Stimulated activated CD4-positive, alpha-beta T cell treated with anti-CD3 and anti-CD28 coated beads, Interleukin-1b, Interleukin-23, amount 100 ng/mL, for 4 hours (primary cell): ENCODE results near the gene NRAP.

ENCODE experiments used
- DNase-seq, 2 donors: peaks; one replicate each; pipeline ENCODE4 v3.0.0-alpha.2; 2020; ENCODE audit warnings: low read depth in 2 of 2

The NRAP gene

DNA sequence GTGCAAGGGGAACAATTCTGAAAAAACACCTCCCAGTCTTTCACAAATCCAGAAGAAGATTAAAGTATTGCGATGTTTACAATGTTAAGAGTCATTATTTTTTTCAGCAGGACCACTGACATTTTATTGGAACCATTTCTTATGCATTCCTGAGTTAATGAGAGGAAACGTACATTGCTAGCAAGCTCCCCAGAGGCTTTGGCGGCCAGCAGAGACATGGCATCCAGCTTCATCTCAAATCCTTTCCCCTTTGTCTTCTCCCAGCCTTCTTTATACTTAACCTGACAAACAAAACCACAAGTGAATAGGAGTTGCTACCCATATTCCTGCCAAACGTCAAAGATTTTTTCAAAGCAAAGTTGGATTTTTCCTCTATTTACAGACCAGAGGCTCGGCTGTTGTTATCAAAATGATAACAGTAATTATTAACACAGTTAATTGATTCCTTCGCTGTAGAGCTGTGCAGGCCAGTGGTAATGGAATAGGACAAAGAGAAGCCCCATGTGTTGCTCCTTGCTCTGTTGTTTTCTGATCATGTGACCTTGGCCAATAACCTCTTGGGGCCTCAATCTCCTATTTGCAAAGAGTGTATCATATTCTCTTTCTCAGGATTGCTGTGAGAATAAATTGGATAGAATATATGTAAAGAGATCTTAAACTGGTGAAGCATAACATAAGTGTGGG, 32.0 kb downstream of the NRAP start:
- DNase-seq: no peak

DNA sequence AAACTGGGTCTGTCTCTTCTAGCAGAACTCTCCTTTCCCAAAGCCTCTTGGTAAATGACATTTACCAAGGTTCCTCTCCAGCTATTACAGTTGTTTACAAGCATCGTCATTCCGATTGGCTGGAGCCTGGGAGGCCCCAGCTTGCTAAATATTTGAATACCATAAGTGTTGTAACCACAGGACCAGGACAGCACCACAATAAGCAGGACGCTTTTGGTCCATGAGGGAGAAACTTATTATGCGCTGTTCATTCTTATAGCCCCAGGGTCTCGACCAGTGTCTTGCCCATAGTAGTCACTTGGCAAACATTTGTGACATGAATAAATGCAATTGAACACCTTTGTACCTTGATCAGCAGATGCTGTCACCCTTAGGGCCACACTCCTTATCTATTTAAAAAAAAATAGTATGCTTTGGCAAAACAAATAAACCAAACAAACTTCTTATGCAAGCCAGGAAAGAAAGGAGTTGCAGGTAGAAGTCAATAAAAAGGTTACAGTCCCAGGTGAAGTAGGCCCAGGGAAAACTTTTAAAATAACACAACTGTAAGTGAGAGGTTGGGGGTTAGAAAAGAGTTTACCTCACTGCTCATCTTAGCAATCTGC, 32.8 kb downstream of the NRAP start:
- DNase-seq: no peak

DNA sequence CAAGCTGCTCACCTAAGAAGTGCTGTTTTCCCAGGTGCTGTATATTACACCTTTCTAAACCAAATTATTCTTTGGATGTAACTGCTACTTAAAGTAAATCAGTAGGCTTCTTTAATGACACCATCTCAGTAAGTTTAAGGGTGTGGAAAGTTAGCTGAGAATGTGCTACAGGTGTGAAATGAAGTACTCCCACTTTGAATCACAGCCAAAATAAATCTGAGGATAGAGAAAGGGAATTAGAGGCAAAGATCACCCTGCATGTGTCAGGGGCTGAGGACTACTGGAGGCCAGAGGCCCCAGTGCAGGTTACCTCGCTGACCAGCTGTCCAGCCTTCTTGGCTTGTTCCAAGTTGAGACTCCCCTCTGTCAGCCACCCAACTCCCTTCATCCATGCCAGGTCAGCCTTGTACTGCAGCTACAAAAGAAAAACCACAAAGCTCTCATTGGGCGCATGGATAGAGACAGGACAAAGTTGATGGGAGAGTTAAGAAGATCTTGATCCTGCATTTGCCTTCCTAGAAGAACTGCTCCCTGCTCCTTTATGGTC, 35.2 kb downstream of the NRAP start:
- no peak for DNase-seq

DNA sequence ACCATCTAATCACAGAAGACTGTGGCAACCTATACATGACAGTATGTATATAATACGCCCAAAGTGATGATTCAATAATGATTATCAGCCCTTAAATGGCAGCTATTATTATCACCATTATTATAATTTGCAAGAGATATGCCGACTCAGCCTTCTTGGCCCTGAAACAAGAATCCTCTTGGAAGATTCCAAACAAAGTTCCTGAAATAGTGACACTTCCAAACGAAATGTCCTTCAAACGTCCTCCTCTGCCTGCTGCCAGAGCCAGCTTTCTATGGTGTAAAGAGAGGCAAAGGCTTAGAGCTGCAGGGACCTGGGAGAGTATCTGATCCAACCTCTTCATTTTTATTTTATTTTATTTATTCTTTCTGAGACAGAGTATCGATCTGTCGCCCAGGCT, 36.0 kb downstream of the NRAP start:
- DNase-seq: no peak

DNA sequence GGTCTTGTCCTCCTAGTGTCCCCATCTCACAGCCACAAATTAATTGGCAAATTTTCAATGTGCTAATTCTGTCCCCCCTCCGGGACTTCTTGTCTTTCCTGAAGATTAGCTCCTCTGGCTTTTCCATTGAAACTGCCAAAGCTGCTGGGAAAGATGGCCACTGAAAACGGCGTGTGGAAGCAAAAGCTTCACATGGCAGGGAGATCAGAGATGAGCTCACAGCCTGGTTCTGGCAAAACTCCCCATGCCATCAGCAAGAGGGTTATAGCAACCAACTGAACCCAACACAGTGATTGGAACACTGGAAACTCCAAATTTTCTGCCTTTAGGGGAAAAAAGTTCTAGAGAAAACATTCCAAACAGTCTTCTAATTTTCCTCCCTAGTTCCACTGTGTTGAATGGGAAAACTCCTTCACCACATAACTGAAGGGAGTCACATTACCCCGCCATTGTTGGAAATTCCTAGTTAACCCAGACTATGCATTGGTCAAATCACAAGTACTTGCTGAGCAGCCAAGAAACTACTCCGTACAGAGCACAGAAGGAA, 37.0 kb downstream of the NRAP start:
- DNase-seq: no peak

DNA sequence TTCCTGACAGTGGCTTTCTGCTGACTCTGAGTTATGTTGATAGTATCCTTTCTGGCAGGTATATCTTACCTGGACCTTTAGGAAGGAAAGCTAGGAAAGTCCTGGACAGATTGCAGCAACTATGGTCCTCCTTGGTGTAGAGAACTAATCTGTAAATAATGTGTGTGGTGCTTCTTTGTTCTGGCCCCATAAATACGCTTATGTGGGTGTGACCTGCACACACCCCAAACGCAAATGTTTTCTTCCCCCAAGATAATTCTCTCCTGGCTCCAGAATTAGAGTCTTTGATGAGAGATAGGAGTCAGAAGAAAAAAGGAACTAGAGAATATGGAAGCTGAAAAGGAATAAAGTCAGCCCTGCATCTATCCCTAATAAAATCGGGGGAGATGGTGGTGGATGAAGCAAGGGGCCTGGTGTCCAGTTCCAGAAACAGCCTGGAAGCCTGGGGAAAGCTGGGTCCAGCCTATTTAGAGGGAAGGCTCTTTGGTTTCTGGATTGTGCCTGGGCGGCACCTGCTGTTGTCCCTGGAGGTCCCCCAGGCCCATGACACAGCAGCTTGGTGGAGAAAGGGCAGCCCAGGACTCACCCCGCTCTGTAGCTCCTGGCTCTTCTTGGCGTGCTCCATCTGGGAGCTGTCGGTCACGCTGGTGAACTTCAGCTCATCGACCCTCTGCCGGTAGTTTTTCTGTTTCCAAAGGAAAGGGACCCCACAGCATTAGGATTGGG, 38.2 kb downstream of the NRAP start:
- no peak for DNase-seq

DNA sequence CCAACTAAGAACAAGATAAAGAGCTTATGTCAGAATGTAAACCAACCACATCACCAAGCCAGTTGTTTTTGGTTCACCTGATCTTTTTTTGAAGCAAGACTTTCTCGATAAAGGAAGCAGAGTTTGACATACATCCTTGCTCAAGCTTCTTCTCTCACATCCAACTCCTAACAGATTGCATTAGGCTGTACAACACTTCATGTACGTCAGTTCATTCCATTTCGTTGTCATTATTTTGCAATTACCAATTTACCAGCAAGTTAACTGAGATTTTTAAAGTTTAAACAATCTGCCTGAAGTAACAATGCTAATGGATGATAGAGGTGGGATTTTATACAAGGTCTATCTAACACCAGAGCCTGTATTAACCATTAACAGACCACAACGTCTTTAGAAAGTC, 41.0 kb downstream of the NRAP start:
- DNase-seq: no peak

DNA sequence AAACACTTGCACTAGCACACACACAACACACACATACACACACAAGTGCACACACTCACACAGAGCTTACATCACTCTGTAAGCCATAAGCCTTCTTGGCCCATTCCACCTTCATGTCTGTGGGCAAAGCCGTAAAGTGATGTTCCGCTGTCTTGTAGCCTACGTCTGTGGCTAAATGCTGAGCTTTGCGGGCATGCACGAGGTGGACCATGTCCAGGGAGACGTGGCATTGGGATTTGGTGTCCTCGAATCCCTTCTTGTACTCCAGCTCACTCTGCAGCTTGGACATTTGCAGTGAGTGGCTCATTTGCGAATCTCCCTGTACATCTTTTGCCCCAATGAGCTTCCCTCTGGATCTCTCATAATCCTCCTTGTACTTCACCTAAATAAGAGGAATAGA, 42.0 kb downstream of the NRAP start:
- DNase-seq: no peak

DNA sequence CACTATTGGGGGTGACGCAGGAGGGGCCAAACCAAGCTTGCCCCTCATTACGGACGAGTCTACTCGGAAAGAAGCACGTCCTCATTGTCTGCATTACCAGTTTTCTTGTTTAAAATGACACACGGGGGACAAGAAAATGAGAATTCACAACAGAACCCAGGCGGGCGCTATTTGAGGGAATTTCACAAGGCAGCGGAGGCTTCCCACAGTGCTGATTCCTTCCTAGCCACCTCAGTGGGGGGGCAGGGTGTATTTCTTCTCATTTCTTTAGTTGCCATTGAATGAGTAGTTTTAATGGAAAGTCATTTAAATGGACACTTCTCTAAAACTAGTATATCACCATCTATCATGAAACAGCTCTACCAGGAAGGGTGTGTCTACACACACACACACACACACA, 42.9 kb downstream of the NRAP start:
- no peak for DNase-seq

DNA sequence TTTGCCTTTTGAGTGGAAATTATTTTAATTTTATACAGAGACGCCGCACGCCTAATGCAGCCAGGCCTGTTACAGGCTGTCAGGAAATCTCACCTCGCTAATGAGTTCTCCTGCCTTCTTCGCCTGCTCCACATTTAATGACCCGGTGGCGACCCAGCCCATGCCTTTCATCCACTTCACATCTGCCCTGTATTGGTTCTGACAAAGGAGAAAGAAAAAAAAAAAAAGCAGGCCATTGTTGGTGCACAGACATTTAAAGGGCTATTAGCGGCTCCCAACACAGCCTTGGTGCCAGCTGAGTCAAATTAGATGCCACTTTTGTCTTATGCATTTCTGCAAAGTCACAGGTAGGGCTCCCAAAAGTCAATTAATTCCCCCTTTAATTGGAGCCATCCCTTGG, 43.3 kb downstream of the NRAP start:
- no peak for DNase-seq

DNA sequence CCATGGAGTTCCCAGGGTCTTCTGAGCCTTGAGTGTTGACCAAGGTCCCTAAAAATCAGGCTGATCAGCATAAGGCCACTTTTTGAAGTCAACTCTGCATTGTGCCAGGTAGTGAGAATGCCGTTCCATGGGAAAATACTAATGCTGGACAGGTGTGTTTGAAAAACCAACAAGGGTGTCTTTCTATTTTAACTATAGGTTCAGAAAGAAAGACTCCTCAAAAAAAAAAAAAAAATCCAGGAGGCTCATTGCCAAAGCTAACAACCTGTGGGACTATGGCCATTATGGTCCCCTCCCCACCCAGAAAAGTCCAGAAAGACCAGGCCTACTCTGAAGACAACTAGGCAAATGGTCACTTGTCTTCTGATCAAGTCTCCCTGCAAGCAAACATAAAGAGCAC, 44.4 kb downstream of the NRAP start:
- DNase-seq: no peak

DNA sequence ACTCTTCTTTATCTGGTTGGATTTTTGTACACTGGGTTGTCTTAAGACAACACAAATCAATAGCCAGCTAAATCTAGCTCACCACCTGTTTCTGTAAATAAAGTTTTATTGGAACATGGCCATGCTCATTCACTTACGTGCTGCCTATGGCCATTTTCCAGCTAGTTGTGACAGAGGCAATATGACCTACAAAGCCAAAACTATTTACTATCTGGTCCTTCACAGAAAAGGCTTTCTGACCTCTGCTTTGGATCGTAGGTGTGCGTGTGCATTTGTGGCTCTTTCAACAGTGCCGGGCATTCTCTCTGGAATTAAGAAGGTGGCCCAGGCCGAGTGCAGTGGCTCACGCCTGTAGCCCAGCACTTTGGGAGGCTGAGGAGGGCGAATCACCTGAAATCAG, 45.5 kb downstream of the NRAP start:
- DNase-seq: no peak

DNA sequence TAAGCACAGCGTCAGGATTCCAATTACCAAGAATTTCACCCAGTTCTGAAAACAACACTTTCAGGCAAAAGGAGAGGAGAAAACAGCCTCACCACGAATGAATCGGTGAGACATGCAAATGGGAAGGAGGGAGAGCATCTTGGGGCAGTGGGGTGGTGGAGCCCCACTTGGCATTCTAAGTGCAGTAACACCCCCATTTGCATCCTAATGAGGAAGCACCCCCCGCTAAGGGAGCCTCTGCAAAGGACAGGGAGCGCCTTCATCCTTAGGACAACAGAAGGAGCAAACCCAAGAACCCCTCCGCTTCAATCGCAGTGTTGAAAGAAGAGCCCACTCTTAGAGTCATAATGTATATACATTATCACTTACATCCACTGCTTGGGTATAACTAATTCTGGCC, 46.8 kb downstream of the NRAP start:
- no peak for DNase-seq

DNA sequence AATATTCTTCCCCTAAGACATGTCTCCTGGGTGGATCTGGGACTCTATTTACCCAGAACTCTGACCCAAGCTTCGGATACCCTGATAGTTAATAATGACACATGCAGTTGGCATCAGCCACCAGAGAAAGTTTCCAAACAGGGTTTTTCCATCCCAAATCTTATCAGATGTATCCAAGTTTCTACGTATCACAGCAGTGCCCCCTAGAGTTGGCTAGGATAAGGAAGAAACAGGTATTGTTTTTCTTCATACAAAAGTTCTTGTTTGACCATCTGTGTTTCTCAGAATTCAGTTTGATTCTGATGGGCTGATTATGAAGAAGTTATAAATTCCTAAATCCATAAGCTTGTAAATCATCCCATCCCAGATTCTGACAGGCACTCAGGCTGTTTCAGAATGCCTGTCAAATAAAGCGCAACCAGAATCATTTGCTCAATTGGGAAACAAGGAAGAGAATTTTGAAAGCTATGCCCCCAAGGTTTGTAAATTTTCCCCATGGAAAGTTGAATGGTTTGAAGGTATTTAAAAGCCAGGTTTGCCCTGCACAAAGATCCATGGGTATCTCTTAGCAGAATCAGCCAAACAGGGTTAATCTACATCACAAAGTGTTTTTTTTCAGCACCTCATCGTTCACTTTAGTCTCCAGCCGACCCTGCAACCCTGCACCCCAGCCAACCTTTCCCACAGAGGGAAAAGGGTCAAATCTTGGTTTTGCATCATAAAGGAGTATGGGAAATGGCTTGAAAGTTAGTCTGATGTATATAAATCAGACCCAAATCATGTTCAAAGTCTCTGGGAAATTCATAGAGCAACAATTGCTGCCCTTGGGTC, 47.4 kb downstream of the NRAP start:
- no peak for DNase-seq

DNA sequence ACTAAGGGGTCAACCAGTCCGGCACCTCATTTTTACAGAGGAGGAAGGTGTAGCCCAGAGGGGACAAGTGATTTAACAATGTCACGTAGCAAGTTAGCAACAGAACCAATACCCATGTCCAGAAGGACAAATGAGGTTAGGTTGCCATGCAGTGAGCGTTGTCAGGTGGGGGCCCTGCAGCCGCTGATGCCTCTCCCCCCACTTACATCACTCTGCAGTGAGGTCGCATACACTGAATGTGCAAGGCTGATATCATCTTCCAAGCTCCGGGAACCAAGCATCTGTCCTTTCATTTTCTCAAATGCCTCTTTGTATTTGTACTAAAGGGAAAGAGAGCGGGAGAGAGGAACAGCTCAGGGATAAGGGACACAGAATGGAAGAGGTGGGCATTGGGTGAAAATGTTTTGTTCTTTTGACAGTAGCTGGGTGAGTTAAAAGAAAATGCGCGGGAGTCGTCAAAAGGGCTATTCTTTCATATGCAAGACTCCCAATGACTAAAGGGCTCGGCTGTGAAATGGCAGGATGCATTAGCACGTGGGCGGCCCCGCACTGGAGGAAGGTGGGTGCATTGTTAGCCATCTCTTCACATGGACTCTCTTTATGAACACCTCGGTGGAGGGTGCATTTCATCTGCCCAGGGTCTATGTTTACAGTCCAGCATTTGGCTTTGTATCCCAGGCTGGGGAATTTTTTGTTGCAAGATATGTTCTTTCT, 49.7 kb downstream of the NRAP start:
- no peak for DNase-seq

DNA sequence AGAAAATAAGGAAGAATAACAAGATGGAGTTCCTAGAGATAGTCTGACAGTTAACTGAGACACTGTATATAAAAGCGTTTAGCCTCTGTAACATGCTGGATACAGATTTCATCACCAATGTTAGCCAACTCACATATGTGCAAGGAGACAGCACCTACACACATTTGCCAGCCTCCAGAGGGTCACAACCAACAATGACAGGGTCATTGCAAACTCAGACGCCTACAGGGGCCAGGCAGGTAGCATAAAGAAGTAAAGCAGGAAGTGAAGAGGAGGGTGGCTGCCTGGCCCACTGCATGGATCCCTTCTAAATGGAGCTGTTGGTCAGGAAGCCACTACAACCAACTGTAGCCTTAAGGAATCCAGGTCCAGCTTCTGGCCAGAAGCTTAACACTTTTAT, 50.4 kb downstream of the NRAP start:
- DNase-seq: no peak

DNA sequence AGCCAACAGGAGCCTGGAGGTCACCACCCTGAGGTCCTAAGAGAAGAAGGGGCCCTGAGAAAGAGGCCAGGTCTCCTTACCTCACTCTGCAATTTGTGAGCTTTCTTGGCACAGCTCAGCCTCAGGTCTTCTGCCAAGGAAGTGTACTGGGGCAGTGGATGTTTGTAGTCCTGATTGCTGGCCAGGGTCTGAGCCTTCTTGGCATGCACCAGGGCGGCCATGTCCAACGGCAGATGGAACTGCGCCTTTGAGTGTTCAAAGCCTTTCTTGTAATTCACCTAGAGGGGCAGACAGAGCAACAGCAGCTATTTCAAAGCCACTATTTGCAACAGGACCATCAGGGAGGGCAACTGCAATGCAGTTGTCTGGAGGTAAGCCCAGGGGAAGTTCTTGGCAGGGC, 51.7 kb downstream of the NRAP start:
- DNase-seq: no peak

DNA sequence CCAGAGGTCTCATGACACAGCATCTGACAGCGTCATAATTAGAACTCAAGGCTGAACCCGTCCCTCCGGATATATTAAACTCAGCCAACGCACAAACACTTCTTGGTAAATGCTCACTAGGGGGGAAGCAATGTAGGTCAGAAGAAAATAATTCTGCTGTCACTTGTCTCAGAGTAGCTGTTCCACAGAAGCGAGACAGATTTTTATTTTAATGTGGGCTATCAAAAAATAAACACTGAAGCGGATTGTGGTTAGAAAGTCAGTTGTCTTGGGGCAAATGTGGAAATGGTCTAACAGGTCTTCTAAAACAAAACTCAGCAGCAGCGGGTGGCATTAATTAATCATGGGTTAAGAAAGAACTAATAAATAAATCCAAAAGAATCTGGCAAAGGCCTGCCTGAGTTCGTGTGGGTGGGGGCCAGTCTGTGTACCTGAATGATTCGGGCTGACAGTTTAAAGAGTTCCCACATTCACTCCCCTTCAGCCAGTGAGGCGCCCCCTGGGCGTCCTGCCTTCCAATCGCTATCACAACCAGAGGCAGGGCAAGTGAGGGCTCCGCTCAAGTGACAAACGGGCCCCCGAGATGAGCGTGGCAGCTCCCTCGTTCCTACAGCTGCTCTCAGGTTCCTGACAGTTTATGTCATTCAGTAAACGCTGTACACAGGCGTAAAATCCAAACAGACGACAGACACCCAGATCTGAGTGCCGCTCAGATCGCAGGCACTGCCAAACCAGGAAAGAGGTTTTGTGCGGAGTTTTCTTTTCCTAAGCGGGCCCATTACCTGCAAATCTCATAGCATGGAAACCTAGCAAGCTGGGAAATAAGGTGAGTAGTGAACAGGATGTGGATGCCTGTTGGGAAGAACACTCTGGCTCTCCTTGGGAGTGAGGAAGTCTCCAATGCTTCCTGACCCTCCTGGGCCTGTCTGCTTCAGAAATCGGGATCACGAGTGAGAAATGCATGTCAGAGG, 52.9 kb downstream of the NRAP start:
- no peak for DNase-seq

DNA sequence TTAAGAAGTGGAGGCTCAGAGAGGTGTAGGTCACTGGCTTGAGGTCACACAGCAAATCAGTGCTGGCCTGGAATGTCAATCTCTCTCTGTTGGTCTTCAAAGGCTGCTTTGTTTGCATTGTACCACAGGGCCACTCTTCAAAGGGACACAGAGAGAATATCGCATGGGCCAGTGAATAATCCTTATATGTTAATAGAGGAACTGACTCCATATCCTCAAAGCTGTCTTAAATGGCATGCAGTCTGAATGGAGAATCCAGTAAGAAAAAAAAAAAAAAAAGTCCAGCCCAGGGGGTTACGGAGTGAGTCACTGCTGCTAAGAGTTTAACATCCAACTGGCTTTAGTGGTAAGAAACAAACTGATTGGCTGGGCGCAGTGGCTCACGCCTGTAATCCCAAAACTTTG, 54.1 kb downstream of the NRAP start:
- no peak for DNase-seq
